NCI-H2196 (cell line): ENCODE results near the gene SV2C.

Source experiments
- DNase-seq: peaks from one replicate; lab custom pipeline; 2025; ENCODE audit not compliant: unreplicated experiment; lab: John Stamatoyannopoulos, UW

SV2C gene

DNA sequence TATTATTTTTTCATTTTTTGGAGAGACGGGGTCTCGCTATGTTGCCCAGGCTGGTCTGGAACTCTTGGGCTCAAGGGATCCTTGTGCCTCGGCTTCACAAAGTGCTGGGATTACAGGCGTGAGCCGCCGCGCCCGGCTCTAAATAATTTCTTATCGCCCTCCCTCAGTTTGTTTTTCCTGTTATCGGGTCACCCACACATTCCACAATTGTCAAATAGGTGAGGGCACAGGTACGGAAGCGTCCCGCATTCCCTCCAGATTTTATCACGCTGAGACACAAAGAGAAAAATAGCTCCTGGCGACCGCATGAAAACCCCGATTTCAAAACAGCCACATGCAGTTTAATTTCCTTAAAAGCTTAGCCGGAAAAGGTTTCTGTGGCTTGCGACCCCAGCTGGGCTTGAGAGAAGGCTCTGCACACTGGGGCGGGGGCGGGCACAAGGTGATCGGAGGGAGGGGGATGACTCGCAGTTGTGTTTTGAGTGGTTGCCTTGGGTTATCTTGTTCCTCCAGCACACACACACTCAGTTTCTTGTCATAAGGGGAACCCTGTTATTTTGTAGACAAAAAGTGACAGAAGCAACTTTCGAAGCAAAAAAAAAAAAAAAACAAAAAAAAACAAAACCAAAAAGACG, 319.2 kb downstream of the SV2C start:
- DNase-seq = no peak

DNA sequence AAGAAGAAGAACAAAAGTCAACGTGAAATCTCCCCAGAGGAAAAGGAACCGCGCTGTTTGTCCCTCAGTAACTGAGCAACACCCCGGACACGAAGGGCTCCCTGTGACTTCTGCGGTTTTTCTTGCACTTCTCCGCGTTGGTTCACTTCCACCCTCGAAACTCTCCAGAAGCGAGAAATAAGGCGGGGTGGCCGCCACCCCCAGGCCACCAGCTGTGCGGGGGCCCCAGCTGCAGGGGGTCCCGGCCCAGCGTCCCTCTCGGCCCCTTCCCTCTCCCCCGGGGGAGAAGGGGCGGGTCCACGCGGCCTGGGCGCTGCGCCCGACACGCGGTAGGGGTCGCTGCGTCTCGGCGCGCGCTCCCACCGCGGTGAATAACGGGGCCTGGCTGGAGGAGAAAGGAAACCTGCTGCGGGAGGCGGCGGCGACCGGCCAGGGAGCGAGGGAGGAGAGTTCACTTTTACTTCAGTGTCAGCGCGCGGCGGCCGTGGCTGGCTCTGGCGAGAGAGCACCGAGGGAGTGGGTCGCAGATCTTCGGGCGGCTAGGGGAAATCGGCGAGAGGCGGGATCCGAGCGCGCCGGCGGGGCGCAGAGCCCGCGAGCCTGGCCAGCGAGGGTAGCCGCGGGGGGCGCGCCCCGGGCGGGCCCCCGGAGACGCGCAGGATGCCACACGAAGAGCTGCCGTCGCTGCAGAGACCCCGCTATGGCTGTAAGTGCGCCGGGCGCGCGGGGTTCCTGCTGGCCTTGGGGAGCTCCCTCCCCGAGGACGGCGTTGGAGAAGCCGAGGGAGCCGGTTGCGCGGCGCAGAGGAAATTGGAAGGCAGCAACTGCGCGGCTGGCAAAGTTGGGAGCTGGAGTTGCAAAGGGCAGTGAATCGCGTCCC, 319.9 kb downstream of the SV2C start, which contains the start of gene IQGAP2:
TSS of gene IQGAP2 (plus strand) at position 400 of the 880 bp plus-strand sequence. CDS start at position 661, 261 bp downstream.
- DNase-seq = no peak
